Suppressor macrophage treated with lipopolysaccharide for 1 hour (primary cell): ENCODE results near the gene PLCD3.
A peak's percentile ranks its signal among the peaks of the same experiment; 100 is the strongest.

ENCODE experiments used
- DNase-seq, 3 donors: peaks; one replicate each; pipeline ENCODE4 v3.0.0-alpha.2; 2020 to 2022

Gene PLCD3

GRCh38 chr17:45149037-45149668 is 16.8 kb upstream of the PLCD3 start:
- DNase-seq: peak; percentile 75 to 89 (median 76)

DNA sequence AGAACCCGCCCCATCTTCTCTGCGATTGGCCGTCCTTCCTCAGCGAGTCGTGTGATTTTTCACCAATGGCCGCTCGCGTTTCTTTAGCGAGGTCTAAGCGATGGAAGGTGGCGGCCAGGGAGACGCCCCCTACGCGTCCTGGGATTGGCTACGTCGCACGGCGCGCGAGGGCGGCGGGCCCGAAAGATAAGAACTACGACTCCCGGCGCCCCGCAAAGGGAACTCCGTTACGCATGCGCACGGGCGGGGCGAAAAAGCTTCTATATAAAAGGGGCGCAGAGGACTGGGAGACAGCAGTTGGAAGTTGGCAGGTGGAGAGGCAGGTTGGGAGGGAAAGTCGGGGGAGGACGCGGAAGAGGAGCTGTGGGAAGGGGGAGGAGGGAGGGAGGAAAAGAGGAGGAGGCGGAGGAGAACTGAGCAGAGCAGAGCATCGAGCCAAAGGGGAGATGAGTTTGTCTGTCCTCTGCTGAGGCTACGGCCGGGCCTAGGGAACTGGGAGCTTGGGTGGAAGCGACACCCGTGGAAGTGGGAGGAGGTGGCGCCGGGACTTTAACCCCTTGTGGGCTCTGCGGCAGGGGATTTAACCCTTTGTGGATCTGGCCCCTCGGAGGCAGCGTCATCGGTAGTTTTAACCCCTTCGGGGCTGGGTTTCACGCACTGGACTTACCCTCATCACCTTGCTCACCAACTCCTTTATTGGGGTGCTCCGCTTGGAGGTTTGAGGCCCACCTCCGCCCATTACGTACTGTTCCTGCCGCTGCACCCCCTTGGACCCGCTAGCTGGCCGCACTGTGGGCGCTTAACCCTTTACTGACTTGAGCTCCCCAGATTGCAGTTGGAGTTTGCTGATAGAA is 16.1 kb upstream of the PLCD3 start, which contains the start of gene HEXIM1:
Gene HEXIM1, plus strand, starts transcription at position 293 of the 854 bp plus-strand sequence. CDS start 716 bp downstream, outside the sequence.
- peak; percentile 100 for DNase-seq

DNA sequence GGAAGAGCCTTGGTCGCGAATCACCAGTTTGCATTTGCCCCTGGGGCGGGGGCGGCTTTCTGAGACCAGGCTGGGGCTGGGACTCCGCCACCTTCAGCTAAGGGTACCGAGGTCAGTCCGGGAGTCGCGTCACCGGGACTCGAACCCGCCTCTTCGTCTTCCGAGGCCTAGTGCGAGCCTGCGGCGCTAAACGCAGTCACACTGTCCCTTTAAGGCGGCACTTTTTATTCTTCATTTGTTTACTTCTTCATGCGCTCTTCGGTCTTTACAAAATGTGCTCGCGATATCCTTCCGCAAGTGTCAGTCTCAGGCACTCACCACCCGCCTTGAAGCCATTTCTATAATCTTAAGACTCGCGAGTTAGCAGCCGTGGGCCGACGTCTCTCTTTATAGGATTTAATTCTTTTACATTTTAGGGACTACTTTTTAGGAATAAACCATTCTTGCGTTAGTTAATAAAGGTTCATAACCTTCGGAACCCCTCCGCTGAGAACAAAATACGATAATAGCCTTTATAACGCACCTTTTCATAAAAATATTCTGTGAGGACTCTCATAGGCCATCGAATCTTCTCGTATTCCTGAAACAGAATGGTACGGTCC is 15.4 kb upstream of the PLCD3 start:
- DNase-seq: peak; percentile 87 to 92 (median 92)

GRCh38 chr17:45146890-45147580 is 14.7 kb upstream of the PLCD3 start:
- peak; percentile 69 to 84 (median 81) for DNase-seq

- DNase-seq: no peak
These were observed 14.2 kb upstream of the PLCD3 start for GRCh38 chr17:45146592-45146889.

DNA sequence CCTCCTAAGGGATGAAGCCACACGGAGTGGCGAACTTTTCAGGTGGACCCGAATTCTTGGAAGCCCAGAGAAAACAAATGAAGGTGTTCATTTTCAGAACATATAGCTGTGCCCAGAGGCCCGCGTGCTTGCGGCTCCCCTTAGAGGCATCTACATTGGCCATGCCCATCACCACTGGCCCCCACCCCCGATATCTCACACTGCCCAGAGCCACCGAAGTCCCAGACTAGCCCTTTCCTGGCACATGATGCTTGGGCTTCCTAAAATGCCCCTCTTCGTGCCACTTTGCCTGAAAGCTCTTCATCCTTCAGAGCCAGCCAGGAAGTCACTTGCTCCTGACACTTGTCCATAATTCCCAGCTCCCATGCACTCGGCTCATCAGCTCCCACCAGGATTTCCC is 13.9 kb upstream of the PLCD3 start:
- no peak for DNase-seq

DNA sequence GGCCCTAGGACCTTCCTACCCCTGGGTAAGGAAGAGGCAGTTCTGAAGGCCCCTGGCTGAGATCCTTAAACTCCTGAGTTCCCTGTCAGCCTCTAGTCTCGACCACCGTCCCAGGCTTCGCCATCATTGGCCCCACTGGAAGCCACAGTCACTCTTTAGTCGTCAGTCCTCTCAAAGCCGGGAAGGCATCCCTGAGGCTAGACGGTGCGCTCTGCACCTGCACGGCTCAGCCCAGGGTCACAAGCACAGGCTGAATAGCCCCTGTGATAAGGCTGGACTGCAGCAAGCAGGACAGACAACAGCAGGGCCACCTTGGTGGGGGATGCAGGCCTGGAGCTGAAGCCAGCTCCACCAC is 12.7 kb upstream of the PLCD3 start:
- no peak for DNase-seq

DNA sequence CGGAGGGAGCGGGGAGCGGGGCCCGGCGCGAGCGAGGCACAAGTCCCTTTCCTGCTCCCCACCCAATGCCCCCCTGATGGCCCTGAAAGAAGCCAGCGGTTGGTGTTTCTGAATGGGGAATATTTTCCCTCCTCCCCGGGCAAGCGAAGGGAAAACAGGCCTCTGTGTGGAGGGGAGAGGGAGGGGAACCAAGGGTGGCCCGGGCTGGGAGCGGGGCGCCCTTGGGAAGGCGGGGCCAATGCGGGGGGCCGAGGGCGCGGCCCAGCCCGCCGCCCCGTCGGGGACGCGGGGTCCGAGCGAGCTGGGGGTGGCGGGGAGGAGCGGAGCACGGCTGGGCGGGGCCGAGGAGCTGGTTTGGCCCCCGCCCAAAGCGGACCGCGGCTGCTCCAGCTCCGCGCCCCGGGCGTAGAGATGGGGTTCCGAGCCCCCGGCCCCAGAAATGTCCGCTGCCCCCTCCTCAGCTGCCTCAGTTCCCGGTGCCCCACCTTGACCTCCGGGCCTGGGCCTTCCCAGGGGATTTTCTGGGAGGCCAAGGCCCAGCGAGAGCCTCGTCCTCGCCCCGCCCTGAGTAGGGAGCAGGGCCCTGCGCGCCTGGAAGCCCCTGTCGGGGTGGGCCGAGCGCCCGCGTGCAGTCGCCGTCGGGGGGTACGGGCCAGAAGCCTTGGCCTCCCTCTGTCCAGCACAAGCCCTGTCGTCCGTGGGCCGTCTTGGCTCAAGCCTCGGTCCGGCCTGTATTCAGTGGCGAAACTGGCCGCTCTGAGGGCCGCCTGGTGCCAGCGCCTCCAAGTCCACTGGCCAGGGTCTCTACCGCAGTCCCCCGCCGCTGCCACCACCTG is 12.1 kb upstream of the PLCD3 start:
- peak in 1 of 3 donors; percentile 53 for DNase-seq

GRCh38 chr17:45143767-45144198 is 11.5 kb upstream of the PLCD3 start:
- peak; percentile 75 to 88 (median 82) for DNase-seq

GRCh38 chr17:45143094-45143670 is 10.9 kb upstream of the PLCD3 start:
- no peak for DNase-seq

DNA sequence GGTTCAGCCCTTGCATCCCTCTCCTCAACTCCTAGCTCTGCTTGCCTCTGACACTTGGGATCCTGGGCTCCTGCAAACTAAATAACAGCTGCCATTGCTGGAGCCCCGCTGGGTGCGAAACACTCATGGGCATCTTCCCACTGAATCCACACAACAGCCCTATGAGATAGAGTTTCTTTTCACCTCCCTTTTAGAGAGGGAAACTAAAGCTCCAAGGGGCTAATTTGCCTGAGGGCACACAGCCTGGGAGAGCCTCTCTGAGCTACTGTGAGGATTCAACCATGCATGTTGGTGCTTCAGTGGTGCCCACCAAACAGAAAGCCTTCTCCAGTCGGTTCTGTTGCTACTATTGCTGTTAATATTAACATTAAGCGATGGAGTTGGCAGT is 7.2 kb upstream of the PLCD3 start:
- no peak for DNase-seq

DNA sequence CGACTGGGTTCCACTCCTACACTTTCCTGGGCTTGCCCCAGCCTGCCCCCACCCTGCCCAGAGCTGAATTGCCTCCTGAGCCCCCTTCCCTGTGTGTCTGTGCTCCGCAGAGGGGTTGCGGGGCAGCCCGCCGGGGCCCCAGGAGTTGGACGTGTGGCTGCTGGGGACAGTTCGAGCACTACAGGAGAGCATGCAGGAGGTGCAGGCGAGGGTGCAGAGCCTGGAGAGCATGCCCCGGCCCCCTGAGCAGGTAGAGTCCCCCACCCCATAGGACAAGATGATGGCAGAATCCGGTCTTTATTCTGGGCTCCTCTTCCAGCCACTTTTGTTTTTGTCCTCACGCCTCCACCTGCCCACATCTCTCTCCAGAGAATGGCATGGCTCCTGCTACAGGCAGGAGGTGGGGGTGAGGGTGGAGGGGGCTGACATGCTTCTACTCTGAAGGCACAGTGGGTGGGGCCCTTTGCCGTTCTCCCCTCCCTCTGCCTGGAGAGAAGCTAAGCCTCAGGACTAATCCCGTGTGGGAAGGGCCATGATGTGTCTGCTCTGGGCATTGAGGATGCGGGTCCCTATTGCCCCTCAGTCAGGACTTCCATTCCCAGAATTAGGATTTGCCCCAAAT is 6.7 kb upstream of the PLCD3 start:
- DNase-seq: no peak

- DNase-seq: no peak
These were observed 5.4 kb upstream of the PLCD3 start for GRCh38 chr17:45137561-45138305.

DNA sequence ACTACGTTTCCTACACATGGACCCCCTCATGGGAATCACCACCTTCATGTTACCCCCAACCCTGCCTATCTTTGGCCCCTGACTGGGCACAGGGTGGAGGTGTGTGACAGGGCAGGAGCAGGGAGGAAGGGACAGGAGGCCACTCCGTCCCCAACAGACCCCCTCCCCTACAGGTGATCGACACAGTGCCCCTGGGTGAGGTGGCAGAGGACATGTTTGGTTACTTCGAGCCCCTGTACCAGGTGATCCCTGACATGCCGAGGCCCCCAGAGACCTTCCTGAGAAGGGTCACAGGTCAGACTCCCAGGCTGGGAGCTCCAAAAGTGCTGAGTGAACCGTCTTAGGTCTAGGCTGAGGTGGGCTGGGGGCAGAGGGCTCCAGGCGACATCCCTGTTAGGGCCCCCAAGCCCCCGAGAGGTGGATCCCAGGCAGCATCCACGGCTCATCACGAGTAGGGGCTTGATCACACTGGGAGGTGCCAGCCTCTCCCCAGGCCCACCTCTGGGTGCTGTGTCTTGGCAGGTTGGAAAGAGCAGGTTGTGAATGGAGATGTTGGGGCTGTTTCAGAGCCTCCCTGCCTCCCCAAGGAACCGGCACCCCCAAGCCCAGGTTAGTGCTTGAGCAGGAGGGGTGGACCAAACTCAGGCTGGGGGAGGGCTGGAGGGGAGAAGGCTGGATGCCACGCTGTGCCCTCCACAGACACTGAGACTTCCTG is 4.7 kb upstream of the PLCD3 start:
- DNase-seq: no peak

DNA sequence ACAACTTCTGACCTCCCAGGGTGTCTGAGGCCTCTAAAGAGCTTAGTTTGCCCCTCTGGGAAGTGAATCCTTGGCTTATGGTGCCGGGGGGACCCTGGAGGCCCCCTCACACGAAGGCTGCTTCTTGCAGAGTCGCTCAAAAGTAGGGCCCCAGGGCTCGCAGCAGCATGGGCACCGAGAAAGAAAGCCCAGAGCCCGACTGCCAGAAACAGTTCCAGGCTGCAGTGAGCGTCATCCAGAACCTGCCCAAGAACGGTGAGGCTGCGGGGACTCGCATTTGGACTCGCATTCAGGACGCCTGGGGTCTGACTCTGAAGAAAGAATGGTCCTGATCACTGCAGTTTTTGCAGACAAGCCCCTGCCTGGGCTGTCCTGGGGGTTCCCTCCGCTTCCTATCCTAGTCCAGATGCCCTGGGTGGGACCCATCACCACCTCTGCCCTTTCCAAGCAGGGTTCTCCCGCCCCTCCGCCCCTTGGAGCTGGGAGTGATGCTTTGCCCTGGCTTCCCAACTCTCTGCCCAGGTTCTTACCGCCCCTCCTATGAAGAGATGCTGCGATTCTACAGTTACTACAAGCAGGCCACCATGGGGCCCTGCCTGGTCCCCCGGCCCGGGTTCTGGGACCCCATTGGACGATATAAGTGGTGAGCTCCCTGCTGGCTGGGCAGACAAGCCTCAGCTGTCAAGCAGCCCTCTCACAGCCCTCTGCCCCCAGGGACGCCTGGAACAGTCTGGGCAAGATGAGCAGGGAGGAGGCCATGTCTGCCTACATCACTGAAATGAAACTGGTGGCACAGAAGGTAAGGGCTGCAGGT is 3.9 kb upstream of the PLCD3 start:
- no peak for DNase-seq

- DNase-seq: peak; percentile 98 to 99 (median 99)
These were observed 3.1 kb upstream of the PLCD3 start, which contains the start of gene ACBD4 for GRCh38 chr17:45135192-45135977. TSS of gene ACBD4 (plus strand) at chr17:45135687. CDS start at chr17:45136145, 458 bp downstream.

GRCh38 chr17:45132572-45133463 is 503 bp upstream of the PLCD3 start:
- peak; percentile 79 to 91 (median 84) for DNase-seq
